Gastroesophageal sphincter (tissue), 4 donors: ENCODE results near the gene S1PR3. TPM values are rescaled to one million over a fixed set of nuclear protein-coding genes. Genes with fewer than 3 reads are reported as not detected.

Experiments
- ATAC-seq: fragments of 150-250 bp; one replicate; pipeline ENCODE4 v1.9.1; 2016; ENCODE audit warnings: mild to moderate bottlenecking, moderate library complexity
- H3K27ac ChIP-seq, 4 donors: fragments of 200-600 bp; sonication (generic) in 3 of 4; 1 replicate in 3 of 4; 2 replicates in 1 of 4; pipeline ENCODE4 v1.5.1; 2016 to 2019
- H3K27me3 ChIP-seq: fragments of 200-600 bp; sonication (generic); one replicate; pipeline ENCODE4 v1.5.1; 2019
- H3K36me3 ChIP-seq, 2 donors: fragments of 200-600 bp; sonication (generic); one replicate each; pipeline ENCODE4 v1.5.1; 2019; ENCODE audit warnings: control low read depth in 1 of 2
- H3K4me1 ChIP-seq, 3 donors: fragments of 200-600 bp; sonication (generic); 1 replicate in 2 of 3; 2 replicates in 1 of 3; pipeline ENCODE4 v1.5.1; 2016 to 2019; ENCODE audit warnings: control low read depth in 2 of 3
- H3K4me3 ChIP-seq, 2 donors: fragments of 200-600 bp; sonication (generic); one replicate each; pipeline ENCODE4 v1.5.1; 2019; ENCODE audit warnings: mild to moderate bottlenecking in 1 of 2, moderate library complexity in 1 of 2
- H3K9me3 ChIP-seq, 3 donors: fragments of 200-600 bp; sonication (generic); one replicate each; pipeline ENCODE4 v1.5.1; 2017 to 2019; ENCODE audit warnings: control low read depth in 2 of 3
- CTCF ChIP-seq, 4 experiments: fragments of 200-600 bp in 2 of 4; fragments of 450-650 bp in 2 of 4; sonication (generic) in 1 of 4; IDR thresholded peaks; one replicate each; pipeline ENCODE4 v1.5.1; 2017 to 2019; ENCODE audit warnings: antibody characterized with exemption in 4 of 4, mild to moderate bottlenecking in 2 of 4, moderate library complexity in 2 of 4
- EP300 ChIP-seq: sonication (generic); formaldehyde crosslinking; IDR thresholded peaks from one replicate; pipeline ENCODE4 v1.6.1; 2017; ENCODE audit warnings: antibody characterized with exemption, mild to moderate bottlenecking
- POLR2A ChIP-seq, 2 donors: fragments of 450-650 bp; IDR thresholded peaks; one replicate each; pipeline ENCODE4 v1.6.1; 2017; ENCODE audit warnings: antibody characterized with exemption in 2 of 2, mild to moderate bottlenecking in 2 of 2, moderate library complexity in 1 of 2
- POLR2AphosphoS5 ChIP-seq: sonication (generic); formaldehyde crosslinking; IDR thresholded peaks from one replicate; pipeline ENCODE4 v1.6.1; 2017; ENCODE audit warnings: antibody characterized with exemption
- WGBS, 2 donors: methylation state at CpG; one replicate each; pipeline ENCODE4 v1.1.5; 2018; ENCODE audit warnings: low coverage in 1 of 2; 5-methylcytosine and 5-hydroxymethylcytosine counted together
- total RNA-seq, 4 donors: library from RNA; depleted of rRNA; stranded (reverse); fragments of >200 nt; gene quantifications; one replicate each; pipeline ENCODE4 v1.1.0, GENCODE V29; 2016

S1PR3 gene
- total RNA-seq, 4 donors from 2014 or later: 77.9 to 351 (median 167) TPM

GRCh38 chr9:89023740-89024139 is 32.5 kb downstream of the S1PR3 start:
- 80% methylated on average over 2 of the region's 3 CpGs; no CpG with 5 or more reads in 1 of the 2 donors for WGBS, 2 donors
- no peaks in the 10 kb centered on the region for H3K36me3 ChIP-seq
- no peak for TF ChIP-seq CTCF (IDR thresholded peaks at IDR 0.05)
- no peak for TF ChIP-seq POLR2AphosphoS5
- no peak for TF ChIP-seq POLR2A (IDR thresholded peaks at IDR 0.05)
- no peak for TF ChIP-seq EP300
- no peaks in the 10 kb centered on the region for H3K9me3 ChIP-seq
- H3K4me3 ChIP-seq: no peak overlapping the region
- ATAC-seq: no peak
- no peaks in the 10 kb centered on the region for H3K27me3 ChIP-seq
- peak overlapping the region in 1 of 4 donors; percentile 38 for H3K27ac ChIP-seq
- H3K4me1 ChIP-seq: peaks cover 0 to 28% (median 14%) of the 10 kb centered on the region in 3 donors

GRCh38 chr9:89024727-89025126 is 33.5 kb downstream of the S1PR3 start:
- no peaks in the 10 kb centered on the region for H3K27me3 ChIP-seq
- peaks cover 0 to 28% (median 14%) of the 10 kb centered on the region in 3 donors for H3K4me1 ChIP-seq
- WGBS, 2 donors: 85 to 100% methylated on average over 3 to 4 of the region's 4 CpGs
- H3K9me3 ChIP-seq: peaks cover 0 to 9% (median 0%) of the 10 kb centered on the region in 3 donors
- H3K36me3 ChIP-seq: no peaks in the 10 kb centered on the region
- peak overlapping the region in 1 of 4 donors; percentile 23 for H3K27ac ChIP-seq
- no peak for TF ChIP-seq CTCF (IDR thresholded peaks at IDR 0.05)
- no peak for TF ChIP-seq EP300
- TF ChIP-seq POLR2AphosphoS5: no peak
- no peak for TF ChIP-seq POLR2A (IDR thresholded peaks at IDR 0.05)
- no peak for ATAC-seq
- no peak overlapping the region for H3K4me3 ChIP-seq

- ATAC-seq: peak; percentile 75
- Histone ChIP-seq H3K9me3 (peaks cover 0 to 16% (median 0%) of the 10 kb centered on the region in 3 donors), H3K4me1 (peaks cover 0 to 28% (median 14%) of the 10 kb centered on the region in 3 donors), H3K27ac (peak overlapping the region in 1 of 4 donors; percentile 22), H3K27me3 (no peaks in the 10 kb centered on the region), H3K4me3 (no peak overlapping the region), H3K36me3 (no peaks in the 10 kb centered on the region)
- TF ChIP-seq CTCF (IDR thresholded peaks at IDR 0.05): no peak
- no peak for TF ChIP-seq EP300
- TF ChIP-seq POLR2A (IDR thresholded peaks at IDR 0.05): no peak
These were observed 34.3 kb downstream of the S1PR3 start for GRCh38 chr9:89025553-89025952.

GRCh38 chr9:89026876-89027275 is 35.6 kb downstream of the S1PR3 start:
- Histone ChIP-seq H3K27ac (no peak overlapping the region), H3K4me3 (no peak overlapping the region), H3K36me3 (no peaks in the 10 kb centered on the region), H3K4me1 (peaks cover 0 to 15% (median 11%) of the 10 kb centered on the region in 3 donors), H3K27me3 (no peaks in the 10 kb centered on the region), H3K9me3 (peaks cover 0 to 23% (median 0%) of the 10 kb centered on the region in 3 donors)
- WGBS, 2 donors: 66 to 89% methylated on average over 1 to 3 of the region's 3 CpGs
- ATAC-seq: no peak
- TF ChIP-seq CTCF (IDR thresholded peaks at IDR 0.05) (no peak), POLR2A (IDR thresholded peaks at IDR 0.05) (no peak), POLR2AphosphoS5 (no peak), EP300 (no peak)

- H3K4me1 ChIP-seq: no peaks in the 10 kb centered on the region
- no peaks in the 10 kb centered on the region for H3K27me3 ChIP-seq
- TF ChIP-seq EP300: no peak
- TF ChIP-seq POLR2AphosphoS5: no peak
- TF ChIP-seq POLR2A (IDR thresholded peaks at IDR 0.05): no peak
- TF ChIP-seq CTCF (IDR thresholded peaks at IDR 0.05): no peak
- H3K4me3 ChIP-seq: no peak overlapping the region
- no peak for ATAC-seq
- peaks cover 0 to 23% (median 0%) of the 10 kb centered on the region in 3 donors for H3K9me3 ChIP-seq
- no peaks in the 10 kb centered on the region for H3K36me3 ChIP-seq
- no peak overlapping the region for H3K27ac ChIP-seq
These were observed 38.5 kb downstream of the S1PR3 start for GRCh38 chr9:89029788-89030187.
